Endodermal cell (in vitro differentiated cells): ENCODE measurements around the gene ALPK1. TPM values are rescaled to one million over a fixed set of nuclear protein-coding genes. Genes with fewer than 3 reads are reported as not detected.
A peak's percentile ranks its signal among the peaks of the same experiment; 100 is the strongest.

Experiments
- DNase-seq: peaks from one replicate; pipeline ENCODE4 v3.0.0-alpha.2; 2017
- H3K27ac ChIP-seq: 2 replicates; pipeline ENCODE4 v1.5.1; 2013; ENCODE audit warnings: mild to moderate bottlenecking, low read depth, low read length, moderate library complexity
- H3K27me3 ChIP-seq: 2 replicates; pipeline ENCODE4 v1.6.1; 2013; ENCODE audit warnings: mild to moderate bottlenecking, low read length, moderate library complexity; ENCODE audit not compliant: insufficient read depth, control insufficient read depth, poor library complexity, severe bottlenecking
- H3K36me3 ChIP-seq: 2 replicates; pipeline ENCODE4 v1.7.0; 2013; ENCODE audit warnings: mild to moderate bottlenecking, low read length, moderate library complexity; ENCODE audit not compliant: control insufficient read depth, insufficient read depth
- H3K4me1 ChIP-seq: one replicate; pipeline ENCODE4 v1.7.0; 2013; ENCODE audit warnings: low read length; ENCODE audit not compliant: control insufficient read depth, insufficient read depth
- H3K4me3 ChIP-seq: 2 replicates; pipeline ENCODE4 v1.5.1; 2013; ENCODE audit warnings: mild to moderate bottlenecking, low read length, moderate library complexity
- H3K9ac ChIP-seq: 2 replicates; pipeline ENCODE4 v1.6.1; 2013; ENCODE audit warnings: mild to moderate bottlenecking, low read length, moderate library complexity; ENCODE audit not compliant: poor library complexity, severe bottlenecking; ENCODE audit errors: extremely low read depth
- H3K9me3 ChIP-seq: 2 replicates; pipeline ENCODE4 v1.6.1; 2013; ENCODE audit warnings: mild to moderate bottlenecking, low read length, moderate library complexity; ENCODE audit not compliant: control insufficient read depth
- H3K27ac Mint-ChIP-seq: 2 replicates; pipeline ENCODE4 v1.8.0; 2020; ENCODE audit warnings: mixed read lengths
- H3K27me3 Mint-ChIP-seq: 2 replicates; pipeline ENCODE4 v1.8.0; 2021; ENCODE audit warnings: mild to moderate bottlenecking, mixed read lengths; ENCODE audit not compliant: insufficient read depth
- H3K36me3 Mint-ChIP-seq: 2 replicates; pipeline ENCODE4 v1.8.0; 2020; ENCODE audit warnings: low read depth, mixed read lengths
- H3K4me1 Mint-ChIP-seq: 2 replicates; pipeline ENCODE4 v1.8.0; 2020; ENCODE audit warnings: mixed read lengths
- H3K4me3 Mint-ChIP-seq: 2 replicates; pipeline ENCODE4 v1.8.0; 2020; ENCODE audit warnings: mild to moderate bottlenecking, moderate library complexity, mixed read lengths
- H3K9me3 Mint-ChIP-seq: 2 replicates; pipeline ENCODE4 v1.8.0; 2020; ENCODE audit warnings: mild to moderate bottlenecking, mixed read lengths
- CTCF ChIP-seq: fragments of 200-600 bp; sonication (generic); conservative IDR thresholded peaks from 2 replicates; pipeline ENCODE4 v1.5.0; 2021; ENCODE audit warnings: antibody characterized with exemption, mild to moderate bottlenecking
- WGBS, 2 experiments: methylation state at CpG; one replicate each; pipeline versions ENCODE4 v1.1.5 to v1.1.7; 2013; ENCODE audit warnings: missing lambda C conversion rate in 2 of 2, mixed read lengths in 1 of 2; ENCODE audit not compliant: insufficient coverage in 1 of 2, insufficient read length in 1 of 2; 5-methylcytosine and 5-hydroxymethylcytosine counted together
- total RNA-seq, 2 donors: library from RNA; stranded (reverse); fragmentation: NEBNext Ultra II Directional in 1 of 2; extraction: Animal tissue kit (Norgen Biotek cat#: 25700) in 1 of 2; gene quantifications; 2 replicates in 1 of 2; 3 replicates in 1 of 2; pipeline ENCODE4 v1.2.1, GENCODE V29; 2021

The ALPK1 gene
- total RNA-seq, 2 donors from 2014 or later = 0.24 to 0.44 TPM

- Histone ChIP-seq H3K27me3 (peaks cover 15% of the 10 kb centered on the region), H3K9me3 (peaks cover 8% of the 10 kb centered on the region), H3K27ac (no peak overlapping the region), H3K4me3 (no peak overlapping the region), H3K4me1 (peaks cover 9% of the 10 kb centered on the region), H3K36me3 (no peaks in the 10 kb centered on the region), H3K9ac (no peak overlapping the region)
- Mint-ChIP-seq H3K36me3 (no peaks in the 10 kb centered on the region), H3K27ac (no peak overlapping the region), H3K4me1 (peaks cover 21% of the 10 kb centered on the region), H3K9me3 (no peaks in the 10 kb centered on the region), H3K27me3 (peaks cover 41% of the 10 kb centered on the region), H3K4me3 (no peak overlapping the region)
- no peak for TF ChIP-seq CTCF
- 91 to 98% methylated on average over 3 of the region's 3 CpGs for WGBS, 2 experiments
- DNase-seq = no peak
These were observed 81.1 kb downstream of the ALPK1 start for GRCh38 chr4:112378243-112378620.

GRCh38 chr4:112378858-112379257, 81.7 kb downstream of the ALPK1 start:
- H3K9me3 ChIP-seq = peaks cover 8% of the 10 kb centered on the region
- peaks cover 9% of the 10 kb centered on the region for H3K4me1 ChIP-seq
- TF ChIP-seq CTCF = no peak
- H3K27me3 ChIP-seq = peaks cover 15% of the 10 kb centered on the region
- H3K27ac ChIP-seq = no peak overlapping the region
- WGBS, 2 experiments = 36 to 61% methylated on average over 2 to 3 of the region's 3 CpGs
- Mint-ChIP-seq H3K36me3 (no peaks in the 10 kb centered on the region), H3K4me3 (peak overlapping the region; percentile 51), H3K4me1 (peaks cover 21% of the 10 kb centered on the region), H3K27ac (peak overlapping the region; percentile 59), H3K27me3 (peaks cover 40% of the 10 kb centered on the region), H3K9me3 (no peaks in the 10 kb centered on the region)
- DNase-seq = peak; percentile 88
- peak overlapping the region; percentile 72 for H3K4me3 ChIP-seq
- no peaks in the 10 kb centered on the region for H3K36me3 ChIP-seq
- no peak overlapping the region for H3K9ac ChIP-seq

GRCh38 chr4:112379306-112379705, 82.1 kb downstream of the ALPK1 start:
- peaks cover 9% of the 10 kb centered on the region for H3K4me1 ChIP-seq
- WGBS, 2 experiments = 4 to 7% methylated on average over 5 to 26 of the region's 26 CpGs
- H3K27ac Mint-ChIP-seq = peak overlapping the region; percentile 90

More at GRCh38 chr4:112379306-112379705, 82.1 kb downstream of the ALPK1 start:
- peak overlapping the region; percentile 42 for H3K9ac ChIP-seq
- Mint-ChIP-seq H3K27me3 (peaks cover 36% of the 10 kb centered on the region), H3K4me1 (peaks cover 21% of the 10 kb centered on the region), H3K36me3 (no peaks in the 10 kb centered on the region), H3K4me3 (peak overlapping the region; percentile 51), H3K9me3 (no peaks in the 10 kb centered on the region)
- no peaks in the 10 kb centered on the region for H3K36me3 ChIP-seq
- H3K9me3 ChIP-seq = peaks cover 8% of the 10 kb centered on the region
- TF ChIP-seq CTCF = peak; percentile 83
- DNase-seq = peak; percentile 95
- H3K27me3 ChIP-seq = peaks cover 15% of the 10 kb centered on the region
- peak overlapping the region; percentile 72 for H3K4me3 ChIP-seq
- H3K27ac ChIP-seq = no peak overlapping the region
